GM12864 (cell line): ENCODE results near the gene MICAL3.
"Not testable (repeated sequence)": the region's sequence is repeated elsewhere in the genome, so short reads cannot be mapped to it uniquely, and the experiment has no call there.

Experiments used
- DNase-seq: peaks from one replicate; pipeline ENCODE4 v3.0.0-alpha.2; 2011; ENCODE audit warnings: low read depth
- H3K4me3 ChIP-seq: 2 replicates; pipeline ENCODE4 v1.5.1; 2011; ENCODE audit warnings: mild to moderate bottlenecking, low read depth, low read length, control low read depth
- TF ChIP-seq, protein P1 (sequence below): IDR thresholded peaks from 2 replicates; pipeline ENCODE4 v1.5.1; 2011; ENCODE audit warnings: low read depth, mild to moderate bottlenecking, moderate library complexity, low read length, control low read depth, inconsistent platforms; ENCODE audit errors: missing control alignments

The MICAL3 gene

DNA sequence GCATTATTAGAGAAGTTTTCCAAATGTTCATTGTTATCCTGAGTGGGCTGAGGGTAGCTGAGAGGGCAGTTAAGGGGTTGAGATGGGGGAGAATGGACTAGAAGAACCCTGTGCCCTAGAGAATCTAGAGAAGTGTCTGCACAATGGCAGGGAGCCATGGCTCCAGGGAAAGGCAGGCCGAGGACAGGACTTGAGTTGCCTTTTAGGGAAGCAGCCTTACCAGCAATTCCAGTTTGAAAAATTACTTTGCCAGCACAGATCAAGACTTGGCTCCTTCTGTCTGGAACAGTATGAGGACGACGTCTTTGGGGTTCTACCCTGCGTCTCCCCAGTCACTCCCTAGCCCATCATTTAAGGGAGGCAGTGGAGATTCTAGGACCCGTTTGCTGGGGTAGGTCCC lies 25.7 kb upstream of the MICAL3 start:
- TF ChIP-seq, protein P1, sequence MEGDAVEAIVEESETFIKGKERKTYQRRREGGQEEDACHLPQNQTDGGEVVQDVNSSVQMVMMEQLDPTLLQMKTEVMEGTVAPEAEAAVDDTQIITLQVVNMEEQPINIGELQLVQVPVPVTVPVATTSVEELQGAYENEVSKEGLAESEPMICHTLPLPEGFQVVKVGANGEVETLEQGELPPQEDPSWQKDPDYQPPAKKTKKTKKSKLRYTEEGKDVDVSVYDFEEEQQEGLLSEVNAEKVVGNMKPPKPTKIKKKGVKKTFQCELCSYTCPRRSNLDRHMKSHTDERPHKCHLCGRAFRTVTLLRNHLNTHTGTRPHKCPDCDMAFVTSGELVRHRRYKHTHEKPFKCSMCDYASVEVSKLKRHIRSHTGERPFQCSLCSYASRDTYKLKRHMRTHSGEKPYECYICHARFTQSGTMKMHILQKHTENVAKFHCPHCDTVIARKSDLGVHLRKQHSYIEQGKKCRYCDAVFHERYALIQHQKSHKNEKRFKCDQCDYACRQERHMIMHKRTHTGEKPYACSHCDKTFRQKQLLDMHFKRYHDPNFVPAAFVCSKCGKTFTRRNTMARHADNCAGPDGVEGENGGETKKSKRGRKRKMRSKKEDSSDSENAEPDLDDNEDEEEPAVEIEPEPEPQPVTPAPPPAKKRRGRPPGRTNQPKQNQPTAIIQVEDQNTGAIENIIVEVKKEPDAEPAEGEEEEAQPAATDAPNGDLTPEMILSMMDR, result no peak

DNA sequence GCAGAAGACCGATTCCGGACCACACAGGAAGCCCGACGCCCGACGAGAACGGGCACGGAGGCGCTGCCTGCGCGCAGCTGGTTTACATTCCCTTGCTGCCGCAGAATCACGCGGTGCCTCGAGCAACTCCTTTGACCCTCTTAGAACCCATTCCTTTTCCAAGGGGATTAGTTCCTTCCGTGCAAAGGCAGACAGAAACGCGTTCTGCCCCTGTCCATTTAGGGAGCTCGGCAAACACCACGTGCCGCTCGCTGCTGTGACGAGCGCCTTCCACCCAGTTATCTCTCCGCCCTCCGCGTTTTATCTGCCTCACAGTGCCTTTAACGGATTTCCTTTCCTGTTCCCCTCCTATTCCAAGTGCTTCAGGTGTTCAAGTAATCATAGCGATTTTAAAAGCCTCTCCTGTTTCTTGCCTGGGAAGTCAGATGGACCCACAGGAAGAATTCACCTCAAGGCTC lies 24.1 kb upstream of the MICAL3 start:
- H3K4me3 ChIP-seq, result no peak overlapping the region
- DNase-seq, result no peak
- TF ChIP-seq, protein P1, result no peak

More for the DNA sequence above, 25.7 kb upstream of the MICAL3 start:
- no peak overlapping the region for H3K4me3 ChIP-seq
- no peak for DNase-seq

DNA sequence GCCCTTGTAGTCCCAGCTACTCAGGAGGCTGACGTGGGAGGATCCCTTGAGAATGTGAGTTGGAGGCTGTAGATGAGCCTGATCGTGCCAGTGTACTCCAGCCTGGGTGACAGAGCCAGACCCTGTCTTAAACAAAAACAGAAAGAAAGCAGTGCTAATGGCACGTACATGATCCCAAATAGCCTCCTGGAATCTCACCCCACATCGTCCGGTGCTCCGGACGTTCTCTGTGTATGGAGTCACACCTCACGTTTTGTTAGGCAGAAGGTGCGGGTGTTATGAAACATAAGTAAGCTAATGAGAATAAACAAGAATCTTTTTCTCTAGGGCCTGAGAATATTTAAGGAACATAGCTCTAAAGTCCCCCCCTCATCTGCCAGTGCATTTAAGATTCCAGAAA lies 23.7 kb upstream of the MICAL3 start:
- H3K4me3 ChIP-seq, result no peak overlapping the region
- TF ChIP-seq, protein P1, result no peak
- no peak for DNase-seq

- no peak for DNase-seq
- no peak overlapping the region for H3K4me3 ChIP-seq
- TF ChIP-seq, protein P1, result no peak
Observed at GRCh38 chr22:18045794-18046193, 21.4 kb upstream of the MICAL3 start.

DNA sequence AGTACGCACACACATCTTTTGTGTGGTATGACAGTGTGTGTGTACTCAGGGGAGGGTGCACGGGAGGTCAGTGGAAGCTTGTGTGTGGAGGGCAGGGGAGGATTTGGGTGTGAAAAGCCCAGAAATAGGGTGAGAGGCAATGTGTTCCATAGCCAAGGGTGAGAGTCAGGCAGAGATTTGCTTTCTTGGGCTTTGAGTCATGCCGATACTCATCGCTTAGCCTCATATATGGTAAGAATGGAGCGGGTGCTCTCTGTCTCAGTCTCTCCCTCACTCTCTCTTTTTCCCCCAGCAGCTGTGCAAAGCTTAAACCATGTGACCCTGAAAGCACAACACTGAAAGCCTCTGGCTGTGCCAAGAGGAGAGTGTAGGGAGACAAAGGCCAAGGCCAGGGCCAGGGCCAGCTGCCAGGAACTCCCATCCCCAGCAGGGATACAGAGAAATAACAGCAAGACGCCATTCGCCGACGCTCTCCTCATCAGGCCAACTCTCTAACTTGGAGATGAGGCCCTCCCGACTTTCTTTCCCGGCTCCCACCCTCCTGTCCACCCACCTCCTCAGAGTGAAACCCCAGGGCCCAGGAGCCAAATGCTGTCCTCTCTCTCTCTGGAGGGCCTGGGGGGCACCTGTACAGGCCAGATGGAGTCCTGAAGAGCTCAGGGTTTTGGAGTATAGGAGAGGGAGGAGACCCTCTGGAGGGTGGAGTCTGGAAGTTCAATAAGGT lies 20.3 kb upstream of the MICAL3 start:
- no peak overlapping the region for H3K4me3 ChIP-seq
- DNase-seq, result no peak

GRCh38 chr22:18042685-18043084 lies 18.3 kb upstream of the MICAL3 start:
- H3K4me3 ChIP-seq, result no peak overlapping the region
- TF ChIP-seq, protein P1, result no peak
- DNase-seq, result no peak

More for the DNA sequence above, 20.3 kb upstream of the MICAL3 start:
- TF ChIP-seq, protein P1, result no peak

DNA sequence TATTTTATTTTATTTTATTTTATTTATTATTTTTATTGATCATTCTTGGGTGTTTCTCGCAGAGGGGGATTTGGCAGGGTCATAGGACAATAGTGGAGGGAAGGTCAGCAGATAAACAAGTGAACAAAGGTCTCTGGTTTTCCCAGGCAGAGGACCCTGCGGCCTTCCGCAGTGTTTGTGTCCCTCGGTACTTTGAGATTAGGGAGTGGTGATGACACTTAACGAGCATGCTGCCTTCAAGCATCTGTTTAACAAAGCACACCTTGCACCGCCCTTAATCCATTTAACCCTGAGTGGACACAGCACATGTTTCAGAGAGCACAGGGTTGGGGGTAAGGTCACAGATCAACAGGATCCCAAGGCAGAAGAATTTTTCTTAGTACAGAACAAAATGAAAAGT lies 16.5 kb upstream of the MICAL3 start:
- not testable (repeated sequence) for H3K4me3 ChIP-seq, DNase-seq
